OCI-M1 (cell line): Measurements from ENCODE around the gene HEPACAM.

Source experiments
- DNase-seq: peaks from one replicate; lab custom pipeline; 2025; lab: John Stamatoyannopoulos, UW

The HEPACAM gene

GRCh38 chr11:124942466-124943253, 6.8 kb upstream of the HEPACAM start:
- DNase-seq, result no peak

- DNase-seq, result no peak
Measured at GRCh38 chr11:124941703-124942102, 5.9 kb upstream of the HEPACAM start.

GRCh38 chr11:124938970-124939369, 3.1 kb upstream of the HEPACAM start:
- DNase-seq, result no peak

GRCh38 chr11:124938206-124938765, 2.4 kb upstream of the HEPACAM start:
- no peak for DNase-seq

- DNase-seq, result no peak
Measured at GRCh38 chr11:124937336-124937935, 1.6 kb upstream of the HEPACAM start.

GRCh38 chr11:124934862-124935547, 842 bp downstream of the HEPACAM start:
- DNase-seq, result no peak

- no peak for DNase-seq
Measured at GRCh38 chr11:124930799-124931198, 5.0 kb downstream of the HEPACAM start.

- no peak for DNase-seq
Measured at GRCh38 chr11:124928942-124929665, 6.7 kb downstream of the HEPACAM start.

GRCh38 chr11:124923296-124923695, 12.6 kb downstream of the HEPACAM start:
- no peak for DNase-seq

GRCh38 chr11:124922831-124923230, 13.0 kb downstream of the HEPACAM start:
- DNase-seq, result no peak

GRCh38 chr11:124920870-124921609, 14.8 kb downstream of the HEPACAM start:
- no peak for DNase-seq

- no peak for DNase-seq
Measured at GRCh38 chr11:124920356-124920755, 15.5 kb downstream of the HEPACAM start.

GRCh38 chr11:124919898-124920297, 15.9 kb downstream of the HEPACAM start:
- no peak for DNase-seq

GRCh38 chr11:124918950-124919349, 16.9 kb downstream of the HEPACAM start, which contains the start of gene HEPN1:
Gene HEPN1, plus strand, starts transcription at chr11:124919250.
- no peak for DNase-seq

- DNase-seq, result peak; percentile 17
Measured at GRCh38 chr11:124917115-124917637, 18.7 kb downstream of the HEPACAM start.

- DNase-seq, result no peak
Measured at GRCh38 chr11:124916370-124916710, 19.5 kb downstream of the HEPACAM start.

- DNase-seq, result peak; percentile 13
Measured at GRCh38 chr11:124915541-124916369, 20.1 kb downstream of the HEPACAM start.

- no peak for DNase-seq
Measured at GRCh38 chr11:124902616-124903015, 33.2 kb downstream of the HEPACAM start.

- DNase-seq, result no peak
Measured at GRCh38 chr11:124900464-124900863, 35.4 kb downstream of the HEPACAM start.
